ENCODE data around the gene GJA10. TPM values are rescaled to one million over a fixed set of nuclear protein-coding genes. Genes with fewer than 3 reads are reported as not detected.

Gene GJA10
- not detected in 2 replicates for total RNA-seq

DNA sequence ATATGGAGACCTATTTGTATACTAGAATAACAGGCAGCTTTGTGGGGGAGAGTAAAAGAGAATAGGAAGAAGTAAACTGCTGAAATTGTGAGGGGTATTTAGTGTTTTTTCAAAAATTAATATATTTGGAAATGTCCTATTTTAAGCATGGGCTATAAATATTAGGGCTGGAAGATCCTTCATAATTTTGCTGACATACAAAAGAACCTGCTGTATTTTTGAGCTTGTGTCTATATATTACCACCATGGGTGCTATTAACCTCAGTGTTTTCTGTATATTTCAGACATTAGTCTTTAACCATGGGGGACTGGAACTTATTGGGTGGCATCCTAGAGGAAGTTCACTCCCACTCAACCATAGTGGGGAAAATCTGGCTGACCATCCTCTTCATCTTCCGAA lies at the start of gene GJA10:
Gene GJA10 (plus strand): TSS at position 301 of the 400 bp plus-strand sequence. CDS start 0 bp downstream, at position 301.

Other genes starting within 250 kb of the GJA10 start
- gene MDN1, start 74.7 kb upstream of the GJA10 start, total RNA-seq, result 27.3 and 33.4 TPM in 2 replicates
- 10.9 and 12.6 TPM in 2 replicates for gene CASP8AP2, start 64.6 kb upstream of the GJA10 start, total RNA-seq